Thyroid gland (tissue), 4 donors: ENCODE measurements around the gene PITPNC1.

ENCODE experiments used
- CTCF ChIP-seq, 6 experiments: fragments of 200-600 bp in 3 of 6; fragments of 450-650 bp in 3 of 6; sonication (generic) in 3 of 6; IDR thresholded peaks; one replicate each; pipeline ENCODE4 v1.5.1; 2016 to 2019; ENCODE audit warnings: antibody characterized with exemption in 6 of 6, mild to moderate bottlenecking in 2 of 6, inconsistent platforms in 1 of 6, moderate library complexity in 1 of 6
- POLR2A ChIP-seq, 2 donors: fragments of 450-650 bp; IDR thresholded peaks; one replicate each; pipeline ENCODE4 v1.6.1; 2017; ENCODE audit warnings: antibody characterized with exemption in 2 of 2, mild to moderate bottlenecking in 2 of 2, moderate library complexity in 1 of 2

- TF ChIP-seq CTCF (IDR thresholded peaks at IDR 0.05) (no peak), POLR2A (IDR thresholded peaks at IDR 0.05) (no peak)
Observed at GRCh38 chr17:67500677-67501300, 123.7 kb downstream of the PITPNC1 start.
